Epithelial cell of proximal tubule (primary cell): ENCODE measurements around the gene CRYGN. TPM values are rescaled to one million over a fixed set of nuclear protein-coding genes. Genes with fewer than 3 reads are reported as not detected.

Source experiments
- DNase-seq: peaks from one replicate; pipeline ENCODE4 v3.0.0-alpha.2; 2011; ENCODE audit warnings: low read depth
- H3K4me3 ChIP-seq: 2 replicates; pipeline ENCODE4 v1.5.1; 2011; ENCODE audit warnings: low read depth, mild to moderate bottlenecking, low read length
- CTCF ChIP-seq: conservative IDR thresholded peaks from 2 replicates; pipeline ENCODE4 v1.5.1; 2012; ENCODE audit warnings: low read depth, mild to moderate bottlenecking, low read length
- total RNA-seq: library from RNA; depleted of rRNA; stranded (reverse); fragments of >200 nt; gene quantifications from 2 replicates; pipeline ENCODE4 v1.2.3, GENCODE V29; 2015

CRYGN gene
- total RNA-seq, 1 donor from 2014 or later = not detected

GRCh38 chr7:151454932-151455530 is 15.1 kb upstream of the CRYGN start:
- no peak for TF ChIP-seq CTCF
- DNase-seq = no peak
- no peak overlapping the region for H3K4me3 ChIP-seq

- peak; percentile 37 for DNase-seq
- no peak for TF ChIP-seq CTCF
- no peak overlapping the region for H3K4me3 ChIP-seq
Observed at GRCh38 chr7:151454305-151454704, 14.4 kb upstream of the CRYGN start.

- no peak for DNase-seq
- TF ChIP-seq CTCF = no peak
- H3K4me3 ChIP-seq = no peak overlapping the region
Observed at GRCh38 chr7:151453326-151453791, 13.4 kb upstream of the CRYGN start.

GRCh38 chr7:151452680-151453325 is 12.9 kb upstream of the CRYGN start:
- H3K4me3 ChIP-seq = no peak overlapping the region
- DNase-seq = no peak
- no peak for TF ChIP-seq CTCF

GRCh38 chr7:151451626-151452571 is 12.0 kb upstream of the CRYGN start:
- no peak overlapping the region for H3K4me3 ChIP-seq
- DNase-seq = no peak
- no peak for TF ChIP-seq CTCF

GRCh38 chr7:151451156-151451555 is 11.2 kb upstream of the CRYGN start:
- no peak for TF ChIP-seq CTCF
- no peak for DNase-seq
- H3K4me3 ChIP-seq = no peak overlapping the region
